DLD1 (cell line): ENCODE data around the gene GNG12.
"Not testable (repeated sequence)": the region's sequence is repeated elsewhere in the genome, so short reads cannot be mapped to it uniquely, and the experiment has no call there.

Experiments used
- in situ Hi-C: cut with HindIII; loops from 2 replicates; pipeline ENCODE4 v1.10.0; 2017; ENCODE audit warnings: low sequenced_read_pairs

GNG12 gene

GRCh38 chr1:67735806-67736627 lies 97.2 kb downstream of the GNG12 start:
- in situ Hi-C loops = no loop called here

- in situ Hi-C loops = no loop called here
Observed at GRCh38 chr1:67735206-67735605, 98.1 kb downstream of the GNG12 start.

- in situ Hi-C loops = no loop called here
Observed at GRCh38 chr1:67734323-67734690, 99.0 kb downstream of the GNG12 start.

- in situ Hi-C loops = no loop called here
Observed at GRCh38 chr1:67733681-67734322, 99.5 kb downstream of the GNG12 start.

GRCh38 chr1:67732750-67733151 lies 100.5 kb downstream of the GNG12 start:
- in situ Hi-C loops = no loop called here

- in situ Hi-C loops = no loop called here
Observed at GRCh38 chr1:67731322-67731721, 101.9 kb downstream of the GNG12 start.

GRCh38 chr1:67730312-67730711 lies 103.0 kb downstream of the GNG12 start:
- in situ Hi-C loops = not testable (repeated sequence)

GRCh38 chr1:67729872-67730271 lies 103.4 kb downstream of the GNG12 start:
- in situ Hi-C loops = no loop called here

GRCh38 chr1:67726224-67726623 lies 107.0 kb downstream of the GNG12 start:
- in situ Hi-C loops = no loop called here

- in situ Hi-C loops = no loop called here
Observed at GRCh38 chr1:67724928-67725560, 108.2 kb downstream of the GNG12 start.

- in situ Hi-C loops = no loop called here
Observed at GRCh38 chr1:67723620-67724019, 109.6 kb downstream of the GNG12 start.

- in situ Hi-C loops = no loop called here
Observed at GRCh38 chr1:67723126-67723525, 110.1 kb downstream of the GNG12 start.

- in situ Hi-C loops = no loop called here
Observed at GRCh38 chr1:67722292-67722944, 110.8 kb downstream of the GNG12 start.

GRCh38 chr1:67721650-67722291 lies 111.5 kb downstream of the GNG12 start:
- in situ Hi-C loops = no loop called here

- in situ Hi-C loops = no loop called here
Observed at GRCh38 chr1:67721112-67721511, 112.2 kb downstream of the GNG12 start.

- in situ Hi-C loops = no loop called here
Observed at GRCh38 chr1:67719329-67720196, 113.7 kb downstream of the GNG12 start.

- in situ Hi-C loops = no loop called here
Observed at GRCh38 chr1:67717876-67718275, 115.4 kb downstream of the GNG12 start.

GRCh38 chr1:67716800-67717199 lies 116.5 kb downstream of the GNG12 start:
- in situ Hi-C loops = no loop called here

- in situ Hi-C loops = no loop called here
Observed at GRCh38 chr1:67715819-67716218, 117.4 kb downstream of the GNG12 start.
